Smooth muscle cell (in vitro differentiated cells): ENCODE measurements around the gene PIP4K2B. TPM values are rescaled to one million over a fixed set of nuclear protein-coding genes. Genes with fewer than 3 reads are reported as not detected.
A peak's percentile ranks its signal among the peaks of the same experiment; 100 is the strongest.
"Not testable (repeated sequence)": the region's sequence is repeated elsewhere in the genome, so short reads cannot be mapped to it uniquely, and the experiment has no call there.

Experiments
- DNase-seq: peaks from one replicate; lab custom pipeline; 2025; ENCODE audit not compliant: unreplicated experiment; lab: John Stamatoyannopoulos, UW
- H2AFZ ChIP-seq: fragments of 200-600 bp; sonication (generic); 2 replicates; pipeline ENCODE4 v1.6.0; 2016; ENCODE audit warnings: antibody characterized with exemption, low read depth, mild to moderate bottlenecking
- H3F3A ChIP-seq: fragments of 200-600 bp; sonication (generic); 2 replicates; pipeline ENCODE4 v1.6.0; 2017; ENCODE audit warnings: antibody characterized with exemption, low read depth
- H3K27ac ChIP-seq: fragments of 200-600 bp; sonication (generic); 2 replicates; pipeline ENCODE4 v1.5.1; 2016; ENCODE audit warnings: low read depth, mild to moderate bottlenecking
- H3K27me3 ChIP-seq: fragments of 200-600 bp; sonication (generic); 2 replicates; pipeline ENCODE4 v1.6.1; 2016; ENCODE audit warnings: low read depth, mild to moderate bottlenecking
- H3K36me3 ChIP-seq: fragments of 200-600 bp; sonication (generic); 2 replicates; pipeline ENCODE4 v1.5.1; 2016; ENCODE audit warnings: low read depth
- H3K4me1 ChIP-seq: fragments of 200-600 bp; sonication (generic); 2 replicates; pipeline ENCODE4 v1.5.1; 2016; ENCODE audit warnings: low read depth
- H3K4me2 ChIP-seq: fragments of 200-600 bp; sonication (generic); 2 replicates; pipeline ENCODE4 v1.6.0; 2016; ENCODE audit warnings: mild to moderate bottlenecking
- H3K4me3 ChIP-seq: fragments of 200-600 bp; sonication (generic); 2 replicates; pipeline ENCODE4 v1.5.1; 2016; ENCODE audit warnings: mild to moderate bottlenecking
- H3K79me2 ChIP-seq: fragments of 200-600 bp; sonication (generic); 2 replicates; pipeline ENCODE4 v1.6.0; 2016; ENCODE audit warnings: low read depth, mild to moderate bottlenecking
- H3K9ac ChIP-seq: fragments of 200-600 bp; sonication (generic); 2 replicates; pipeline ENCODE4 v1.6.0; 2016; ENCODE audit warnings: low read depth
- H3K9me3 ChIP-seq: fragments of 200-600 bp; sonication (generic); replicated peaks from 2 replicates; pipeline ENCODE4 v1.5.1; 2016; ENCODE audit warnings: low read depth
- H4K20me1 ChIP-seq: fragments of 200-600 bp; sonication (generic); 2 replicates; pipeline ENCODE4 v1.6.0; 2016; ENCODE audit warnings: low read depth
- CTCF ChIP-seq: fragments of 200-600 bp; sonication (generic); IDR thresholded peaks from 2 replicates; pipeline ENCODE4 v1.5.1; 2017; ENCODE audit warnings: borderline replicate concordance, mild to moderate bottlenecking, antibody characterized with exemption; ENCODE audit not compliant: insufficient read depth, poor library complexity, severe bottlenecking
- WGBS: methylation state at CpG from one replicate; pipeline ENCODE4 v1.1.7; 2016; ENCODE audit warnings: low lambda C conversion rate; 5-methylcytosine and 5-hydroxymethylcytosine counted together
- polyA plus RNA-seq: library from polyadenylated mRNA; unstranded; fragments of >200 nt; fragmentation: Nextera tagmentation; extraction: Ambion mirVana; gene quantifications from 2 replicates; pipeline ENCODE4 v1.2.1, GENCODE V29; 2016
- total RNA-seq: library from RNA; depleted of rRNA; stranded (reverse); fragments of >200 nt; gene quantifications from 2 replicates; pipeline ENCODE4 v1.2.3, GENCODE V29; 2014

The PIP4K2B gene
- total and polyA plus RNA-seq, 2 experiments from 2014 or later: 11.1 to 31.9 TPM

- Histone ChIP-seq H3K4me1 (peaks cover 8% of the 10 kb centered on the region), H3K27ac (no peak overlapping the region), H3K9me3 (no peaks in the 10 kb centered on the region), H3K4me2 (no peak overlapping the region), H3K36me3 (peaks cover 3% of the 10 kb centered on the region), H3K79me2 (peaks cover 49% of the 10 kb centered on the region), H2AFZ (no peak overlapping the region), H3K27me3 (no peaks in the 10 kb centered on the region), H4K20me1 (peaks cover 88% of the 10 kb centered on the region), H3F3A (no peaks in the 10 kb centered on the region), H3K4me3 (no peak overlapping the region), H3K9ac (no peak overlapping the region)
- TF ChIP-seq CTCF: no peak
- 5% methylated on average over 1 of the region's 1 CpG for WGBS
- no peak for DNase-seq
These were observed 10.2 kb downstream of the PIP4K2B start for GRCh38 chr17:38789185-38789584.

DNA sequence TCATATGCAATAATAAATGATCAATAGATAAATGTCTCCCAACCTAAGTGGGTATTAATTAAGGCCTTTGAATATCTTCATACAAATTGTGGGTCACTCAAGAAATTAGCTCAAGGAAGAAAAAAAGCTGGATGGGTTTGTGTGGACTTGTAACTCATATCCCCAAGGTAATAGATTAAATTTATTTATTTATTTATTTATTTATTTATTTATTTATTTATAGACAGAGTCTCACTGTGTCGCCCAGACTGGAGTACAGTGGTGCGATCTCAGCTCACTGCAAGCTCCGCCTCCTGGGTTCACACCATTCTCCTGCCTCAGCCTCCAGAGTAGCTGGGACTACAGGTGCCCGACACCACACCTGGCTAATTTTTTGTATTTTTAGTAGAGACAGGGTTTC is 11.4 kb downstream of the PIP4K2B start:
- not testable (repeated sequence) for H3K4me1 ChIP-seq, H3K27ac ChIP-seq, H3K4me2 ChIP-seq, DNase-seq, H3K27me3 ChIP-seq, H3K9ac ChIP-seq, H3F3A ChIP-seq, H3K9me3 ChIP-seq, H2AFZ ChIP-seq, H3K4me3 ChIP-seq, H3K36me3 ChIP-seq
- WGBS: 97% methylated on average over 4 of the region's 4 CpGs
- Histone ChIP-seq H4K20me1 (peaks cover 76% of the 10 kb centered on the region), H3K79me2 (peaks cover 38% of the 10 kb centered on the region)

DNA sequence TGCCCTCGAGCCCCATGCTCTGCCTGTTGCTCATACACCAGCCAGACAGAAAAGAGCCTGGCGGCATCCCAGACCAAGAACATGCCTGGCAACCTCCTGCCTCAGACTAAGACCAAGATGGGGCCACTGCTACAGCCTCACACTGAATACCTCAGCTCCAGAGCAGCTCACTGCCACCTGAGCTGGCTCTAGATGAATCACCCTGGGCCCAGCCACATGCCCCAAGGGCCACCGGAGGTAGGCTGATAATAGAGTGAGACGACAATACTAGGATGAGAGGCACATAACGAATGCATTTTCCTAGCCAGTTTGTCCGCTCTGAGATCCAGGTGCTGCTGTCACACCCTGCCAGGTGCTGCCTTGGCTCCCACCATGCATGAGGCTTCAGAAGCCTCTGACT is 13.0 kb downstream of the PIP4K2B start:
- Histone ChIP-seq H3K27ac (peak overlapping the region; percentile 32), H3K79me2 (peaks cover 31% of the 10 kb centered on the region), H3F3A (no peaks in the 10 kb centered on the region), H3K36me3 (peaks cover 3% of the 10 kb centered on the region), H4K20me1 (peaks cover 61% of the 10 kb centered on the region), H3K9ac (no peak overlapping the region), H3K4me3 (no peak overlapping the region), H3K9me3 (no peaks in the 10 kb centered on the region), H3K4me2 (no peak overlapping the region), H2AFZ (no peak overlapping the region), H3K27me3 (no peaks in the 10 kb centered on the region), H3K4me1 (peaks cover 8% of the 10 kb centered on the region)
- no peak for TF ChIP-seq CTCF
- 84% methylated on average over 6 of the region's 6 CpGs for WGBS
- no peak for DNase-seq

DNA sequence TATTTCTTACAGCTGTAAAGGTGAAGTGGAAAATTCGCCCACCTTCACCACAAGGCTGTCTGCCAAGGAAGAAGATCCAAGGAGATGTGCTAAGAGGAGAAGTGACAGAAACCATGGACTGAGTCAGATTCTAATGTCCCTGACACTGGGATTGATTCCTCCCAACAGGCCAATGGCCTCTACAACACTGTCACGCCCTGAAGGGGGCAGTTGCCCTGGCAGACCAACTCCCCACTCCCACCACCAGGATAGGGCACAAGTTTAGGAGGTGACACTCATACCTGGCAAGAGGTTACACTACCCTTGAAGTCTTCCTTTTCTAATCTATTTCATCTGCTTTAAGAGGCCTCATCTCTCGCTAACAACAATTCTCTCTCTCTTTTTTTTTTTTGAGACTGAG is 16.1 kb downstream of the PIP4K2B start:
- H3K9me3 ChIP-seq: no peaks in the 10 kb centered on the region
- DNase-seq: no peak
- no peaks in the 10 kb centered on the region for H3K27me3 ChIP-seq
- peaks cover 1% of the 10 kb centered on the region for H3K79me2 ChIP-seq
- no peaks in the 10 kb centered on the region for H3K4me1 ChIP-seq
- no peak overlapping the region for H3K27ac ChIP-seq
- no peak for TF ChIP-seq CTCF
- H3K4me2 ChIP-seq: no peak overlapping the region
- H4K20me1 ChIP-seq: peaks cover 30% of the 10 kb centered on the region
- no peak overlapping the region for H3K4me3 ChIP-seq
- H3F3A ChIP-seq: no peaks in the 10 kb centered on the region
- H3K9ac ChIP-seq: no peak overlapping the region
- 97% methylated on average over 3 of the region's 3 CpGs for WGBS
- peaks cover 3% of the 10 kb centered on the region for H3K36me3 ChIP-seq
- H2AFZ ChIP-seq: no peak overlapping the region
